Mesendoderm (in vitro differentiated cells): ENCODE data around the gene PLB1.

ENCODE experiments used
- DNase-seq: peaks from one replicate; pipeline ENCODE4 v3.0.0; 2013
- H2AK5ac ChIP-seq: 2 replicates; pipeline ENCODE4 v1.6.1; 2013; ENCODE audit warnings: low read length, inconsistent platforms
- H2BK120ac ChIP-seq: 2 replicates; pipeline ENCODE4 v1.6.1; 2013; ENCODE audit warnings: low read depth, mild to moderate bottlenecking, low read length, moderate library complexity, mixed read lengths
- H2BK15ac ChIP-seq: replicated peaks from 2 replicates; pipeline ENCODE4 v1.6.1; 2013; ENCODE audit warnings: low read depth, mild to moderate bottlenecking, moderate library complexity
- H2BK5ac ChIP-seq: 2 replicates; pipeline ENCODE4 v1.6.1; 2013; ENCODE audit warnings: low read length, inconsistent platforms
- H3K18ac ChIP-seq: 2 replicates; pipeline ENCODE4 v1.6.1; 2013; ENCODE audit warnings: mild to moderate bottlenecking, low read length, mixed read lengths
- H3K23ac ChIP-seq: one replicate; pipeline ENCODE4 v1.6.1; 2013; ENCODE audit warnings: low read length
- H3K27ac ChIP-seq: 2 replicates; pipeline ENCODE4 v1.5.1; 2013; ENCODE audit warnings: low read depth, mild to moderate bottlenecking, inconsistent platforms, low read length, moderate library complexity
- H3K27me3 ChIP-seq: 2 replicates; pipeline ENCODE4 v1.6.1; 2013; ENCODE audit warnings: low read length, control low read depth, mild to moderate bottlenecking, inconsistent platforms; ENCODE audit not compliant: insufficient read depth, poor library complexity
- H3K36me3 ChIP-seq: 2 replicates; pipeline ENCODE4 v1.6.1; 2013; ENCODE audit warnings: low read length, inconsistent platforms; ENCODE audit not compliant: control insufficient read depth, insufficient read depth
- H3K4ac ChIP-seq: one replicate; pipeline ENCODE4 v1.6.1; 2013; ENCODE audit warnings: low read depth, mild to moderate bottlenecking, low read length, moderate library complexity
- H3K4me1 ChIP-seq: 2 replicates; pipeline ENCODE4 v1.6.1; 2013; ENCODE audit warnings: low read depth, low read length, inconsistent platforms; ENCODE audit not compliant: control insufficient read depth
- H3K4me2 ChIP-seq: 2 replicates; pipeline ENCODE4 v1.6.1; 2013; ENCODE audit warnings: low read length
- H3K4me3 ChIP-seq: 2 replicates; pipeline ENCODE4 v1.5.1; 2013; ENCODE audit warnings: mild to moderate bottlenecking, low read length
- H3K56ac ChIP-seq: one replicate; pipeline ENCODE4 v1.6.1; 2013; ENCODE audit warnings: low read length
- H3K79me1 ChIP-seq: 2 replicates; pipeline ENCODE4 v1.6.1; 2013; ENCODE audit warnings: low read length, inconsistent platforms
- H3K79me2 ChIP-seq: 2 replicates; pipeline ENCODE4 v1.6.1; 2013; ENCODE audit warnings: mild to moderate bottlenecking, low read length; ENCODE audit not compliant: control insufficient read depth, insufficient read depth
- H3K9ac ChIP-seq: 2 replicates; pipeline ENCODE4 v1.6.1; 2013; ENCODE audit warnings: low read length, inconsistent platforms
- H4K5ac ChIP-seq: one replicate; pipeline ENCODE4 v1.6.1; 2013; ENCODE audit warnings: low read length
- H4K8ac ChIP-seq: one replicate; pipeline ENCODE4 v1.6.1; 2013; ENCODE audit warnings: low read depth, mild to moderate bottlenecking, control low read depth, low read length, moderate library complexity
- WGBS: extraction: QIAGEN DNeasy Blood & Tissue Kit; methylation state at CpG from one replicate; pipeline ENCODE4 v1.1.7; 2013; ENCODE audit warnings: low lambda C conversion rate, missing lambda C conversion rate; ENCODE audit not compliant: insufficient coverage; ENCODE audit errors: extremely low coverage; 5-methylcytosine and 5-hydroxymethylcytosine counted together

The PLB1 gene

DNA sequence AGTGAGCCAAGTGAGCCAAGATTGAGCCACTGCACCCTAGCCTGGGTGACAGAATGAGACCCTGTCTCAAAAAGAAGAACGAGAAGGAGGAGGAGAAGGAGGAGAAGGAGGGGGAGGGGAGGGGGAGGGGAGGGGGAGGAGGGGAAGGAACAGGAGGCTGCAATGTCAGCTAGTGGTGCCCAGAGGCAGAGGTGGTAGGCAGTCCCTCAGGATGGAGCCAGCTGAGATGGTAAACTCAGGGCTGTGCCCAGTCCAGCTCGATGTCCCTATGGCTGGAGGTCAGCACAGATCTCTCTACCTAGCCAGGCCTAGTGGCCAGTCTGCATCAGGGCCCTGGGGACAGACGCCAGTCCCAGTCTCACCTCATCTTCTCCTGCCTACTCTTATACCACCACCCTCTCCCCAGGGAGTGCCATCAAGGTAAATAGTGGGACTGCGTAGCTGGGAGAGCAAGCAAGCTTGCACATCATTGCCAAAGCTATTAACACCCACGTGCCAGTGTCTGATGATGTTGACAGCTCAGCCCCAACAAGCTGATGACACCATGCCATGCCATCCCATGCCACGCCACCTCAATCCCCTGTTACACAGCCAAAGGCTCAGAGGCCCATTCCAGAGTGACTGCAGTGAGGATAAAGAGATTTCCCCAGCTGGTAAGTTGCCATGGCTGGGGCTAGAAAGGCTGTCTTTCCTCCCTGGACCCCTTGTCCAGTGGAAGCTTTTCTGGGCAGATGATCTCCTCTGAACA lies 7.6 kb upstream of the PLB1 start:
- H2BK120ac ChIP-seq = no peak overlapping the region
- H2BK5ac ChIP-seq = no peak overlapping the region
- H4K5ac ChIP-seq = no peak overlapping the region
- no peak overlapping the region for H3K23ac ChIP-seq
- no peaks in the 10 kb centered on the region for H3K79me2 ChIP-seq
- H3K56ac ChIP-seq = no peak overlapping the region
- H3K4me1 ChIP-seq = no peaks in the 10 kb centered on the region
- WGBS = no CpG with 5 or more reads among the region's 6 CpGs
- H3K27me3 ChIP-seq = no peaks in the 10 kb centered on the region
- H4K8ac ChIP-seq = no peak overlapping the region
- H3K4me2 ChIP-seq = no peak overlapping the region
- DNase-seq = no peak
- H3K79me1 ChIP-seq = no peaks in the 10 kb centered on the region
- H3K27ac ChIP-seq = no peak overlapping the region
- no peak overlapping the region for H3K9ac ChIP-seq
- no peak overlapping the region for H2BK15ac ChIP-seq
- H3K4ac ChIP-seq = no peak overlapping the region
- H3K18ac ChIP-seq = no peak overlapping the region
- no peaks in the 10 kb centered on the region for H3K36me3 ChIP-seq
- no peak overlapping the region for H3K4me3 ChIP-seq
- no peak overlapping the region for H2AK5ac ChIP-seq

DNA sequence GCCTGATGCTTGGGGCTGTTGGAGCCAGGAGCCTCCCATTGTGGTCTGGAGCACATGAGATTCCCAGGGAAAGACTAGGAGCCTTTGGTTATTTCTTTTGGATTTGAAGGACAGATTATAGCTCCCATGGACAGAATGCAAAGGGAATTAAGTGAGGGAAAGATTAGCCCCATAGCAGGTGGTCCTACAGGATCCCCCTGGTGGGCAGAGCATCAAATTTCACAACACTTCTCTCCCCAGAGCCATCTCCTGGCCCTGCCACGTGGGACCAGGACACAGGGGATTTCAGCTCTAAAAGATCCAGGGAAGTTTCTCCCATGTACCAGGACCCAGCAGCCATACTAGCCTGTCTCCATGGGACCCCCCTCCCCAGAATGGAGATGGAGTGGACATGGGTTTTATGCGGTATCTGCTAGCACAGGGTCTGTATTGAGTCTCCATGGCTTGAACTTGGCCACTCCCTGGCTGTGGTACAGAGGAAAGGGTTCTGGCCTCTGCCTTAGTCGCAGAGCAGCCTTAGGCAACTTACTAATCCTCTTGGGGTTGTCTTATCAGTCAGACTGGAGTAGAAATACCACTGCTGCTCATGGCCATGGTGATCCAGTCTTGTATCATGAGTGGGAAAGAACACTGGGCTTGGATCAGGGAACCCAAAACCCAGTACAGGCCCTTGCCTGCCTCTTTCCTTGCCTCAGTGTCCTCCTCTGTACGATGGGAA lies 6.8 kb upstream of the PLB1 start:
- H3K23ac ChIP-seq = no peak overlapping the region
- no peak overlapping the region for H3K4me3 ChIP-seq
- H3K9ac ChIP-seq = no peak overlapping the region
- H3K4ac ChIP-seq = no peak overlapping the region
- H4K8ac ChIP-seq = no peak overlapping the region
- DNase-seq = peak; percentile 14
- H3K18ac ChIP-seq = no peak overlapping the region
- no peak overlapping the region for H2BK5ac ChIP-seq
- H3K27ac ChIP-seq = no peak overlapping the region
- no peaks in the 10 kb centered on the region for H3K4me1 ChIP-seq
- no peak overlapping the region for H2BK15ac ChIP-seq
- WGBS = no CpG with 5 or more reads among the region's 4 CpGs
- H3K56ac ChIP-seq = no peak overlapping the region
- no peaks in the 10 kb centered on the region for H3K27me3 ChIP-seq
- no peak overlapping the region for H4K5ac ChIP-seq
- H2BK120ac ChIP-seq = no peak overlapping the region
- no peaks in the 10 kb centered on the region for H3K79me1 ChIP-seq
- no peaks in the 10 kb centered on the region for H3K79me2 ChIP-seq
- H3K36me3 ChIP-seq = no peaks in the 10 kb centered on the region
- no peak overlapping the region for H3K4me2 ChIP-seq
- no peak overlapping the region for H2AK5ac ChIP-seq

- H3K4me1 ChIP-seq = no peaks in the 10 kb centered on the region
- H4K5ac ChIP-seq = no peak overlapping the region
- H2AK5ac ChIP-seq = no peak overlapping the region
- no peak overlapping the region for H3K18ac ChIP-seq
- no peak overlapping the region for H3K9ac ChIP-seq
- H4K8ac ChIP-seq = no peak overlapping the region
- H2BK120ac ChIP-seq = no peak overlapping the region
- H3K36me3 ChIP-seq = no peaks in the 10 kb centered on the region
- no peaks in the 10 kb centered on the region for H3K27me3 ChIP-seq
- H3K79me2 ChIP-seq = no peaks in the 10 kb centered on the region
- H3K4me3 ChIP-seq = no peak overlapping the region
- H3K4me2 ChIP-seq = no peak overlapping the region
- H3K23ac ChIP-seq = no peak overlapping the region
- no peak for DNase-seq
- no CpG with 5 or more reads among the region's 7 CpGs for WGBS
- no peak overlapping the region for H2BK15ac ChIP-seq
- no peak overlapping the region for H3K4ac ChIP-seq
- no peaks in the 10 kb centered on the region for H3K79me1 ChIP-seq
- no peak overlapping the region for H3K27ac ChIP-seq
- H3K56ac ChIP-seq = no peak overlapping the region
- no peak overlapping the region for H2BK5ac ChIP-seq
These were observed 5.3 kb upstream of the PLB1 start for GRCh38 chr2:28490558-28490957.

DNA sequence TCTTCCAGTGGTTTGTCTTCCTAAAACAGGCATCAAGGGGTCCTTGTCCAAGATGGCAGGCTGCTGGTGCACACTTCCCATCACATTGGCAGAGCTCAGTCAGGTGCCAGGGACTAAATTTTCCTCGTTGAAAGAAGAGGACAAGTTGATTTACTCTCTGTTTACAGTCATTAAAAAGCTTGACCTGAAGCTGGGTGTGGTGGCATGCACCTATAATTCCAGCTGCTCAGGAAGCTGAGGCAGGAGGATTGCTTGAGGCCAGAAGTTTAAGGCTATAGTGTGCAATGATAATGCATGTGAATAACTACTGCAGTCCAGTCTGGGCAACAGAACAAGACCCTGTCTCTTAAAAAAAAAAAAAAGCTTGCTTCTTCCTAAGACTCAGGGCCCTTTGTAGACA lies 3.6 kb upstream of the PLB1 start:
- Histone ChIP-seq H3K4me2 (no peak overlapping the region), H2AK5ac (no peak overlapping the region), H2BK15ac (no peak overlapping the region), H2BK5ac (no peak overlapping the region), H3K23ac (no peak overlapping the region), H3K27ac (no peak overlapping the region), H3K56ac (no peak overlapping the region), H3K4me3 (no peak overlapping the region), H3K18ac (no peak overlapping the region), H3K27me3 (no peaks in the 10 kb centered on the region), H2BK120ac (no peak overlapping the region), H3K79me1 (no peaks in the 10 kb centered on the region), H4K5ac (no peak overlapping the region), H3K36me3 (no peaks in the 10 kb centered on the region), H4K8ac (no peak overlapping the region), H3K4me1 (no peaks in the 10 kb centered on the region), H3K79me2 (no peaks in the 10 kb centered on the region), H3K9ac (no peak overlapping the region), H3K4ac (no peak overlapping the region)
- no peak for DNase-seq
- no CpG with 5 or more reads among the region's 1 CpG for WGBS

DNA sequence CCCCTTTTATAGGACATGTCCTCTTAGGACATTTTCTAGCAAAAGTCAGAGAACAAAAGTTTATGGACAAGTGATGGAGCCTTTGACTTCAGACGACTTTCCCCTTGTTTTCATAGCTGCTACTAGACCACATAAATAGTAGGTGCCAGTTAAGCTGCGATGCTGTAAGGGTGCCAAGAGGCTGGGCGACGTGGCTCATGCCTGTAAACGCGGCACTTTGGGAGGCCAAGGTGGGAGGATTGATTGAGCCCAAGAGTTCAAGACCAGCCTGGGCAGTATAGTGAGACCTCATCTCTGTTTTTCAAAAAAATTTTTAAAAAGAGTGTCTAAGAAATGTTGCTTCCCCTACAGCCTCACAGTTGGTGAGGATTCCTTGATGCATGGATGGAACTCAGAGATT lies 2.2 kb upstream of the PLB1 start:
- Histone ChIP-seq H2BK15ac (no peak overlapping the region), H2BK120ac (no peak overlapping the region), H3K79me1 (no peaks in the 10 kb centered on the region), H3K4me1 (no peaks in the 10 kb centered on the region), H4K8ac (no peak overlapping the region), H2BK5ac (no peak overlapping the region), H2AK5ac (no peak overlapping the region), H3K4me3 (no peak overlapping the region), H3K79me2 (no peaks in the 10 kb centered on the region), H3K4ac (no peak overlapping the region), H3K23ac (no peak overlapping the region), H3K36me3 (no peaks in the 10 kb centered on the region), H3K18ac (no peak overlapping the region), H3K4me2 (no peak overlapping the region), H3K9ac (no peak overlapping the region), H4K5ac (no peak overlapping the region), H3K27ac (no peak overlapping the region), H3K56ac (no peak overlapping the region), H3K27me3 (no peaks in the 10 kb centered on the region)
- DNase-seq = no peak
- no CpG with 5 or more reads among the region's 6 CpGs for WGBS
